Mesenteric fat pad (tissue), 1 donor: ENCODE measurements around the gene ELAVL1. TPM values are rescaled to one million over a fixed set of nuclear protein-coding genes. Genes with fewer than 3 reads are reported as not detected.
"Not testable (repeated sequence)": the region's sequence is repeated elsewhere in the genome, so short reads cannot be mapped to it uniquely, and the experiment has no call there.

Source experiments
- DNase-seq: peaks from one replicate; pipeline ENCODE4 v3.0.0-alpha.2; 2020; ENCODE audit warnings: low spot score
- total RNA-seq: library from RNA; stranded (reverse); fragmentation: NEBNext Ultra II Directional; extraction: Animal tissue kit (Norgen Biotek cat#: 25700); gene quantifications from one replicate; pipeline ENCODE4 v1.2.1, GENCODE V29; 2021
- donor health status: DM: yes; HTN: yes; CAD: no.

The ELAVL1 gene
- total RNA-seq, 1 donor from 2014 or later, result 60.2 TPM

GRCh38 chr19:7924241-7924640 lies 81.2 kb downstream of the ELAVL1 start:
- no peak for DNase-seq

- DNase-seq, result no peak
Measured at GRCh38 chr19:7923295-7924191, 81.9 kb downstream of the ELAVL1 start.

GRCh38 chr19:7922836-7923195 lies 82.6 kb downstream of the ELAVL1 start:
- DNase-seq, result no peak

- no peak for DNase-seq
Measured at GRCh38 chr19:7921967-7922835, 83.2 kb downstream of the ELAVL1 start.

GRCh38 chr19:7921302-7921966 lies 84.0 kb downstream of the ELAVL1 start:
- no peak for DNase-seq

GRCh38 chr19:7920519-7921301 lies 84.7 kb downstream of the ELAVL1 start:
- peak; percentile 100 for DNase-seq

GRCh38 chr19:7919610-7920518 lies 85.6 kb downstream of the ELAVL1 start, which contains the start of gene SNAPC2:
Gene SNAPC2, plus strand, starts transcription at chr19:7920338. Its CDS starts 29 bp downstream, at chr19:7920367.
- DNase-seq, result peak; percentile 98

- DNase-seq, result no peak
Measured at GRCh38 chr19:7918615-7919421, 86.6 kb downstream of the ELAVL1 start.

- DNase-seq, result not testable (repeated sequence)
Measured at GRCh38 chr19:7918062-7918614, 87.3 kb downstream of the ELAVL1 start.

GRCh38 chr19:7917267-7918061 lies 88.0 kb downstream of the ELAVL1 start:
- no peak for DNase-seq

- DNase-seq, result no peak
Measured at GRCh38 chr19:7916955-7917266, 88.5 kb downstream of the ELAVL1 start.

GRCh38 chr19:7916103-7916954 lies 89.1 kb downstream of the ELAVL1 start:
- DNase-seq, result no peak

- DNase-seq, result no peak
Measured at GRCh38 chr19:7915250-7916102, 90.0 kb downstream of the ELAVL1 start.

GRCh38 chr19:7914598-7915045 lies 90.8 kb downstream of the ELAVL1 start, which contains the start of gene TGFBR3L:
Gene TGFBR3L, plus strand, starts transcription at chr19:7914830.
- DNase-seq, result no peak

- no peak for DNase-seq
Measured at GRCh38 chr19:7914099-7914498, 91.3 kb downstream of the ELAVL1 start.

GRCh38 chr19:7913652-7914051 lies 91.8 kb downstream of the ELAVL1 start:
- DNase-seq, result no peak
